Measurements from ENCODE around the gene PPP1R11. TPM values are rescaled to one million over a fixed set of nuclear protein-coding genes. Genes with fewer than 3 reads are reported as not detected.
"Not testable (repeated sequence)": the region's sequence is repeated elsewhere in the genome, so short reads cannot be mapped to it uniquely, and the experiment has no call there.

The PPP1R11 gene
- total RNA-seq, 1 donor from 2014 or later = 73.4 TPM

DNA sequence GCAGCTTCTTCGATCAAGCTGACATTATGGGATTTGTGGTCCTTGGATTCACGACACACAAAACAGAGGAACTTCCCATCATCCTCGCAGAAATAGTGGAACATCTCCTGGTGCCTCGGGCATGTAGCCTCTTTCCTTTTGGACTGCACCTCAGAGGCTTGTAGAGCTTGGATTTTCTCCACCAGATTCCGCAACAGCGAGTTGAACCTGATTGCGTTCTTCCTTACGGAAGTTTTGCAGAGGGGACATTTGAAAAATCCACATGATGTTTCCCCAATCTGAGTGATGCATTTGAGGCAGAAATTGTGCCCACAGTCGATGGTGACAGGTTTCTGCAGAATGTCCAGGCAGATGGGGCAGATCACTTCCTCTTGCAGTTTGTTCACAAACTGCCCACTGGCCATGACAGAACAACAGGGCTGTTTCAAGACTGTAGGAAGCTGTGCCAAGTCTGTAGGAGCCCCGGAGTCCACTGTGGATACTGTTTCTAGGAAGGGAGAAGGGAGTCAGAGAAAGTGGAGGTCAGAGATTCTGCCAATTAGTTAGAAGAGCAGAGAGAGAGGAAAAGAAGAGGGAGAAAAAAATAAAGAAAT lies 45.5 kb downstream of the PPP1R11 start:
- no peak for DNase-seq (ENCODE audit: low read depth)
- H3K36me3 ChIP-seq (ENCODE audit: control insufficient read depth, insufficient read depth, low read length) = no peaks in the 10 kb centered on the region
- H3K27me3 ChIP-seq (ENCODE audit: control insufficient read depth, insufficient read depth, low read length) = peaks cover 22% of the 10 kb centered on the region
- TF ChIP-seq, protein P1, sequence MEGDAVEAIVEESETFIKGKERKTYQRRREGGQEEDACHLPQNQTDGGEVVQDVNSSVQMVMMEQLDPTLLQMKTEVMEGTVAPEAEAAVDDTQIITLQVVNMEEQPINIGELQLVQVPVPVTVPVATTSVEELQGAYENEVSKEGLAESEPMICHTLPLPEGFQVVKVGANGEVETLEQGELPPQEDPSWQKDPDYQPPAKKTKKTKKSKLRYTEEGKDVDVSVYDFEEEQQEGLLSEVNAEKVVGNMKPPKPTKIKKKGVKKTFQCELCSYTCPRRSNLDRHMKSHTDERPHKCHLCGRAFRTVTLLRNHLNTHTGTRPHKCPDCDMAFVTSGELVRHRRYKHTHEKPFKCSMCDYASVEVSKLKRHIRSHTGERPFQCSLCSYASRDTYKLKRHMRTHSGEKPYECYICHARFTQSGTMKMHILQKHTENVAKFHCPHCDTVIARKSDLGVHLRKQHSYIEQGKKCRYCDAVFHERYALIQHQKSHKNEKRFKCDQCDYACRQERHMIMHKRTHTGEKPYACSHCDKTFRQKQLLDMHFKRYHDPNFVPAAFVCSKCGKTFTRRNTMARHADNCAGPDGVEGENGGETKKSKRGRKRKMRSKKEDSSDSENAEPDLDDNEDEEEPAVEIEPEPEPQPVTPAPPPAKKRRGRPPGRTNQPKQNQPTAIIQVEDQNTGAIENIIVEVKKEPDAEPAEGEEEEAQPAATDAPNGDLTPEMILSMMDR (IDR thresholded peaks at IDR 0.05; ENCODE audit: insufficient read depth, low read length, poor library complexity, severe bottlenecking) = no peak
- no peak overlapping the region for H3K4me3 ChIP-seq (ENCODE audit: low read depth, low read length)

DNA sequence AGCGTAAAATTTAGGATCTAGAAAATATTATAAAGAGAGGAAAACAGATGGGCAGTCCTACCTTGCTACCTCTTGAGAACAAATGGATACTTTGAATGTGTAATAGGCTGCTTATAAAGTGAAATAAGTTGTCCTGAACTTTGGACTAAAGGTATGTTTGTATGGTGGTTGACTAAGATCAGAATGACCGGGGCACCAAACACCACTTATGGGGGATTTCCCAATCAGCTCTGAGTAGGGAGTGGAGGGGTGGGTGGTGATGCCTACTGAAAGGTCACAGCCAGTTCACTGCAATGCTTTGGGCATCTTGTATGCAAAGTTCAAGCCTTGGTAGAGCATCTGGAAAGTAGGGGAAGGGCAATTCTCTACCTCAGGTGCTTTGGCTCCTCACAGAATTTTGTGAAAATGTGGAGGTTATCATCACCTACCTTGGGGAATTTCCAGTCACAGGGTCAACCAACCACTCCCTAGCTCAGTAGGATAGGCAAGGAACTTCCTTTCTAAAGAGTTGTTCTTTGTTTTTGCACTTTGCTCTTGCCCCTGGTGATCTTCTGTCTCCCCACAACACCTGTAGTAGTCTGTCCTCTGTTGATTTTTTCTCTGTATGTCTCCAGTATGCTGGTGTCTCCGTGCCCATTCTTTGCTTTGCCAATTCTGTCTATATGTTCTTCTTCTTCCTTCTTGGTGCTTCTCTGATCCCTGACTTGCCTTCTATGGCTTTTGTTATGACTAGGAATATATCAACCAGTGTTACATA lies 46.2 kb downstream of the PPP1R11 start, which contains the start of gene TRIM31:
TRIM31 (minus strand) TSS at position 88 of the 757 bp plus-strand sequence. CDS start 285 bp downstream, outside the sequence.
- TF ChIP-seq, protein P1 (IDR thresholded peaks at IDR 0.05; ENCODE audit: insufficient read depth, low read length, poor library complexity, severe bottlenecking) = no peak
- H3K27me3 ChIP-seq (ENCODE audit: control insufficient read depth, insufficient read depth, low read length) = peaks cover 22% of the 10 kb centered on the region

DNA sequence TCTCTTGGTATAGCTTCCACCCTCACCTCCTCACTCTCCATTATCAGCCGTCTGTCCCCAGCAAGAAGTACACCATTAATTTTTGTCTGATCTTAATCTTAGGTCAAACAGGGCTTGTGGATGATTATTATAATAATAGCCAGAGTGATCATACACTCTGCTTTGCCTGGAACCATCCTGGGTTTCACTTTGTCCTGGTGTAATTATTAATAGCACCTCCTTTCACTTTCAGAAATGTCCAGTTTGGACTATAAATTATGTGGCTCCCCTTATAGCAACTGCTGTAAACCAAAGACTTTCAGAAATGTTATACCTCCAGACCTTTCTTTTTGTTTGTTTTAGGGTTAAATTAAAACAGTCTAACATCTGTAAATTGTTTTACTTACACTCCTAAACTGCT lies 46.8 kb downstream of the PPP1R11 start:
- Histone ChIP-seq H3K27me3 (ENCODE audit: control insufficient read depth, insufficient read depth, low read length) (peaks cover 22% of the 10 kb centered on the region), H3K4me3 (ENCODE audit: low read depth, low read length) (no peak overlapping the region), H3K36me3 (ENCODE audit: control insufficient read depth, insufficient read depth, low read length) (no peaks in the 10 kb centered on the region)
- DNase-seq (ENCODE audit: low read depth) = no peak
- TF ChIP-seq, protein P1 (IDR thresholded peaks at IDR 0.05; ENCODE audit: insufficient read depth, low read length, poor library complexity, severe bottlenecking) = no peak

More for the DNA sequence above, 46.2 kb downstream of the PPP1R11 start, which contains the start of gene TRIM31:
- H3K4me3 ChIP-seq (ENCODE audit: low read depth, low read length) = no peak within 1 kb of the TSS
- no peak for DNase-seq (ENCODE audit: low read depth)
- H3K36me3 ChIP-seq (ENCODE audit: control insufficient read depth, insufficient read depth, low read length) = no peaks in the 10 kb centered on the region

DNA sequence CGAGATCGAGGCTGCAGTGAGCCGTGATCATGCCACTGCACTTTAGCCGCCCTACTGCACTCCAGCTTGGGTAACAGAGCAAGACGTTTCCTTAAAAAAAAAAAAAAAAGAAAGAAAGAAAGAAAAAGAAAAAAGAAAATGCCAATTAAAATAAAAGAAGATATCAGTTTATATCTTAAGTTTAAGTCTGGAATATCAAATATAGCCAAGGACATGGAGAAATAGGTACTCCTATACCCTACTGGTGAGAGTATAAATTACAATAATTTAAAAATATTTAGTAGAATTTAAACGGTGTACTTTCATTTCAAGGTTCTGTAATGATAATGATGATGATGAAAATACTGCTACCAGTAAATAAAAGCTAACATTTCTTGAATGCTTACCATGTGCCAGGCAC lies 49.7 kb downstream of the PPP1R11 start:
- TF ChIP-seq, protein P1 (IDR thresholded peaks at IDR 0.05; ENCODE audit: insufficient read depth, low read length, poor library complexity, severe bottlenecking) = peak; percentile 1
- Histone ChIP-seq H3K36me3 (ENCODE audit: control insufficient read depth, insufficient read depth, low read length) (no peaks in the 10 kb centered on the region), H3K27me3 (ENCODE audit: control insufficient read depth, insufficient read depth, low read length) (peaks cover 11% of the 10 kb centered on the region), H3K4me3 (ENCODE audit: low read depth, low read length) (no peak overlapping the region)
- no peak for DNase-seq (ENCODE audit: low read depth)

DNA sequence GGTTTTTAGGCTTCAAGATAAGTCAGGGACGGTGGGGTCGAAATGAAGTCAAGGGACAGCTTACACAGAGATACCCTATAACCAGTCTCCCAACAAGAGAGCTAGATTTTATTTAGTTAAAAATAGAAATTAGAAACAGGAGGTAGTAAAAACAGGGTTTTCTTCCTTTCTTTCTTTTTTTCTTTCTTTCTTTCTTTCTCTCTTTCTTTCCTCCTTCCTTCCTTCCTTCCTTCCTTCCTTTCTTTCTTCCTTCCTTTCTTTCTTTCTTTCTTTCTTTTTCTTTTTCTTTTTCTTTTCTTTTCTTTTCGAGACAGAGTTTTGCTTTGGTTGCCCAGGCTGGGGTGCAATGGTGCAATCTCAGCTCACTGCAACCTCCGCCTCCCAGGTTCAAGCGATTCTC lies 51.7 kb downstream of the PPP1R11 start:
- H3K4me3 ChIP-seq (ENCODE audit: low read depth, low read length); DNase-seq (ENCODE audit: low read depth); H3K36me3 ChIP-seq (ENCODE audit: control insufficient read depth, insufficient read depth, low read length); H3K27me3 ChIP-seq (ENCODE audit: control insufficient read depth, insufficient read depth, low read length): not testable (repeated sequence)

Other genes with a start within 250 kb of the PPP1R11 start
- 0.75 and 1.1 TPM in 2 replicates for gene HLA-G, start 239.4 kb upstream of the PPP1R11 start, total RNA-seq
- 832 and 921 TPM in 2 replicates for gene HLA-A, start 124.7 kb upstream of the PPP1R11 start, total RNA-seq
- 29.9 and 33.3 TPM in 2 replicates for gene POLR1H, start 5.9 kb upstream of the PPP1R11 start, total RNA-seq
- gene RNF39, start 8.6 kb downstream of the PPP1R11 start, total RNA-seq = 0.04 TPM in 1 of 2 replicates, not detected in the other
- not detected in 2 replicates for gene TRIM31, start 45.9 kb downstream of the PPP1R11 start, total RNA-seq
- gene TRIM40, start 68.9 kb downstream of the PPP1R11 start, total RNA-seq = not detected in 2 replicates
- gene TRIM10, start 94.0 kb downstream of the PPP1R11 start, total RNA-seq = not detected in 2 replicates
- gene TRIM15, start 96.3 kb downstream of the PPP1R11 start, total RNA-seq = not detected in 2 replicates
- gene TRIM26, start 146.2 kb downstream of the PPP1R11 start, total RNA-seq = 40.3 and 42.0 TPM in 2 replicates